PC-3 (cell line): ENCODE data around the gene SEMA3A. TPM values are rescaled to one million over a fixed set of nuclear protein-coding genes. Genes with fewer than 3 reads are reported as not detected.

ENCODE experiments used
- ATAC-seq: fragments of 200-7000 bp; cut with Tn5 transposase; 2 replicates; pipeline ENCODE4 v1.9.1; 2020; ENCODE audit warnings: mild to moderate bottlenecking, moderate library complexity
- BruUV-seq: library from RNA; stranded (reverse); fragments of 400-500 nt; replicated peaks from 2 replicates; lab custom pipeline; 2021; lab: Mats Ljungman, UMichigan
- CTCF ChIA-PET: fragments of 300-600 bp; sonication (Branson Sonifier 250); formaldehyde crosslinking; loops from one replicate; lab custom pipeline; 2022; ENCODE audit warnings: antibody characterized with exemption; lab: Charles Lee
- POLR2A ChIA-PET: fragments of 300-600 bp; sonication (Branson Sonifier 250); formaldehyde crosslinking; loops from one replicate; lab custom pipeline; 2022; ENCODE audit warnings: antibody characterized with exemption; ENCODE audit not compliant: unreplicated experiment; lab: Charles Lee
- DNase-seq: peaks from one replicate; pipeline ENCODE4 v3.0.0-alpha.2; 2015
- H2AFZ ChIP-seq: fragments of 300-600 bp; sonication (generic); 2 replicates; pipeline ENCODE4 v1.6.0; 2016; ENCODE audit warnings: antibody characterized with exemption, low read length
- H3F3A ChIP-seq: fragments of 300-600 bp; sonication (generic); one replicate; pipeline ENCODE4 v1.6.0; 2017; ENCODE audit warnings: antibody characterized with exemption, low read length, control low read depth, mild to moderate bottlenecking; ENCODE audit not compliant: unreplicated experiment
- H3K27ac ChIP-seq: fragments of 300-600 bp; sonication (generic); 2 replicates; pipeline ENCODE4 v1.5.1; 2016; ENCODE audit warnings: mild to moderate bottlenecking, low read length
- H3K27me3 ChIP-seq: fragments of 300-600 bp; sonication (generic); 2 replicates; pipeline ENCODE4 v1.6.1; 2016; ENCODE audit warnings: low read length, mixed read lengths
- H3K36me3 ChIP-seq: fragments of 300-600 bp; sonication (generic); 2 replicates; pipeline ENCODE4 v1.6.1; 2016; ENCODE audit warnings: low read depth, mixed run types, low read length, mixed read lengths
- H3K4me1 ChIP-seq: fragments of 300-600 bp; sonication (generic); 2 replicates; pipeline ENCODE4 v1.5.1; 2016; ENCODE audit warnings: low read length; ENCODE audit not compliant: insufficient read depth
- H3K4me2 ChIP-seq: fragments of 300-600 bp; sonication (generic); 2 replicates; pipeline ENCODE4 v1.6.0; 2016; ENCODE audit warnings: low read length
- H3K4me3 ChIP-seq: fragments of 300-600 bp; sonication (generic); 2 replicates; pipeline ENCODE4 v1.5.1; 2016; ENCODE audit warnings: mild to moderate bottlenecking, low read length, mixed read lengths
- H3K79me2 ChIP-seq: fragments of 300-600 bp; sonication (generic); 2 replicates; pipeline ENCODE4 v1.6.1; 2017; ENCODE audit warnings: low read length, mixed read lengths
- H3K9ac ChIP-seq: fragments of 300-600 bp; sonication (generic); 2 replicates; pipeline ENCODE4 v1.6.0; 2016; ENCODE audit warnings: mild to moderate bottlenecking, low read length
- H3K9me2 ChIP-seq: fragments of 300-600 bp; sonication (generic); replicated peaks from 2 replicates; pipeline ENCODE4 v1.6.1; 2016; ENCODE audit warnings: mixed run types, low read length, mixed read lengths
- H3K9me3 ChIP-seq: fragments of 300-600 bp; sonication (generic); 2 replicates; pipeline ENCODE4 v1.6.1; 2016; ENCODE audit warnings: low read length, mixed read lengths
- H4K20me1 ChIP-seq: fragments of 300-600 bp; sonication (generic); 2 replicates; pipeline ENCODE4 v1.6.1; 2016; ENCODE audit warnings: low read length, mixed read lengths
- EZH2 ChIP-seq: fragments of 300-600 bp; sonication (generic); IDR thresholded peaks from one replicate; pipeline ENCODE4 v1.6.1; 2017; ENCODE audit warnings: antibody characterized with exemption, mild to moderate bottlenecking, low read length; ENCODE audit not compliant: unreplicated experiment
- EZH2phosphoT487 ChIP-seq: fragments of 300-600 bp; sonication (generic); IDR thresholded peaks from 2 replicates; pipeline ENCODE4 v1.6.1; 2018; ENCODE audit warnings: mild to moderate bottlenecking, antibody characterized with exemption, low read length, borderline replicate concordance
- intact Hi-C: fragments of 100-400 bp; cut with micrococcal nuclease; formaldehyde crosslinking; loops from 2 replicates; pipeline ENCODE4 v1.9.0; 2023
- total RNA-seq: library from RNA; depleted of rRNA; stranded (reverse); fragments of >200 nt; gene quantifications from 2 replicates; pipeline ENCODE4 v1.2.3, GENCODE V29; 2014
- TF ChIP-seq, protein P1 (sequence below): fragments of 300-600 bp; sonication (generic); conservative IDR thresholded peaks from 2 replicates; pipeline ENCODE4 v1.5.1; 2017; ENCODE audit warnings: antibody characterized with exemption, low read depth, mild to moderate bottlenecking, low read length

Gene SEMA3A
- total RNA-seq, 1 experiment from 2014 or later: 16.9 TPM

DNA sequence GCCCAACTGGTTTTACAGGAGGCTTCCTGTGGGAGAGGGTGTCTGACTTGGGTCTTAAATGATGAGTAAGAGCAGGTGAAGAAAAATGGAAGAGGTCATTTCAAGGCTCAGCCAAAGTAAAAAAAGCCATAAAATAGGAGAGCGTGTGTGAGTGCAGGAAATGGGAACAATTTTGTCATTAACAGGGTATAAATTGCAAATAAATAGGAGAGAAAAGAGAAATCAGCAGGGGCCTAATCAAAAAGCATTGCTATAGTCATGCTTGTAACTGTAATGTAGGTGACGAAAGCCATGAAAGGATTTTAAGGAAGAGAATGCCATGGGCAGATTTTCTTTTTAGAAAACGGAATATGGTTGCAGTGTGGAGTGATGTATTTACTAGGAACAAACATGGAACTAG is 15.7 kb upstream of the SEMA3A start:
- no peaks in the 10 kb centered on the region for H3K36me3 ChIP-seq
- H3K4me2 ChIP-seq: no peak overlapping the region
- BruUV-seq: no TSS peak
- no peak overlapping the region for H3K27ac ChIP-seq
- H3K9ac ChIP-seq: no peak overlapping the region
- H3F3A ChIP-seq: no peaks in the 10 kb centered on the region
- H3K27me3 ChIP-seq: no peaks in the 10 kb centered on the region
- no peaks in the 10 kb centered on the region for H3K9me3 ChIP-seq
- H3K9me2 ChIP-seq: no peaks in the 10 kb centered on the region
- H3K79me2 ChIP-seq: no peaks in the 10 kb centered on the region
- H3K4me1 ChIP-seq: no peaks in the 10 kb centered on the region
- ChIA-PET CTCF (no interaction called here), POLR2A (no interaction called here)
- DNase-seq: no peak
- no peaks in the 10 kb centered on the region for H4K20me1 ChIP-seq
- intact Hi-C loops: no loop called here
- H3K4me3 ChIP-seq: no peak overlapping the region
- ATAC-seq: no peak
- TF ChIP-seq, protein P1, sequence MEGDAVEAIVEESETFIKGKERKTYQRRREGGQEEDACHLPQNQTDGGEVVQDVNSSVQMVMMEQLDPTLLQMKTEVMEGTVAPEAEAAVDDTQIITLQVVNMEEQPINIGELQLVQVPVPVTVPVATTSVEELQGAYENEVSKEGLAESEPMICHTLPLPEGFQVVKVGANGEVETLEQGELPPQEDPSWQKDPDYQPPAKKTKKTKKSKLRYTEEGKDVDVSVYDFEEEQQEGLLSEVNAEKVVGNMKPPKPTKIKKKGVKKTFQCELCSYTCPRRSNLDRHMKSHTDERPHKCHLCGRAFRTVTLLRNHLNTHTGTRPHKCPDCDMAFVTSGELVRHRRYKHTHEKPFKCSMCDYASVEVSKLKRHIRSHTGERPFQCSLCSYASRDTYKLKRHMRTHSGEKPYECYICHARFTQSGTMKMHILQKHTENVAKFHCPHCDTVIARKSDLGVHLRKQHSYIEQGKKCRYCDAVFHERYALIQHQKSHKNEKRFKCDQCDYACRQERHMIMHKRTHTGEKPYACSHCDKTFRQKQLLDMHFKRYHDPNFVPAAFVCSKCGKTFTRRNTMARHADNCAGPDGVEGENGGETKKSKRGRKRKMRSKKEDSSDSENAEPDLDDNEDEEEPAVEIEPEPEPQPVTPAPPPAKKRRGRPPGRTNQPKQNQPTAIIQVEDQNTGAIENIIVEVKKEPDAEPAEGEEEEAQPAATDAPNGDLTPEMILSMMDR: no peak
- no peak overlapping the region for H2AFZ ChIP-seq

DNA sequence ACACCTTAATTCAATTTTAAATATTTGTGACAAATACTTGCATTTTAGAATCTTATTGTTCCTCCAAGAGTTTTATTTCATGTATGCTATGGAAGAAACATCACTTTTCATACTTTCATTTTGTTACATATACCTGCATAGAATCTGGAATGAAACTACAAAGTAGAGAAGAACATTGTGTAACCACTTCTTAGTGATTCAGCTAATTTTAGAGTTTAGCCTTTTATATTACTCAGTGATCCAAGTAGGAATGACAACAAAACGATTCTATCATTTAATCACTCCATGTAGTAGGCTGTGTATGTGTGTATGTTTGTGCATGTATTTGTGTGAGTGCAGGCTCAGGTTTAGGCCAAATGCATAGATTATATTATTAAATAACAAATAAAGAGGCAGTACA is 14.4 kb upstream of the SEMA3A start:
- H3K4me3 ChIP-seq: no peak overlapping the region
- no peaks in the 10 kb centered on the region for H3K27me3 ChIP-seq
- no peaks in the 10 kb centered on the region for H3K9me2 ChIP-seq
- BruUV-seq: no TSS peak
- H3K4me2 ChIP-seq: no peak overlapping the region
- intact Hi-C loops: no loop called here
- H3K9ac ChIP-seq: no peak overlapping the region
- POLR2A ChIA-PET: no interaction called here
- no peaks in the 10 kb centered on the region for H3K79me2 ChIP-seq
- TF ChIP-seq, protein P1: no peak
- H3K9me3 ChIP-seq: no peaks in the 10 kb centered on the region
- H3K36me3 ChIP-seq: no peaks in the 10 kb centered on the region
- DNase-seq (no peak), ATAC-seq (no peak)
- no peak overlapping the region for H2AFZ ChIP-seq
- CTCF ChIA-PET: no interaction called here
- no peaks in the 10 kb centered on the region for H3F3A ChIP-seq
- no peaks in the 10 kb centered on the region for H3K4me1 ChIP-seq
- H3K27ac ChIP-seq: no peak overlapping the region
- no peaks in the 10 kb centered on the region for H4K20me1 ChIP-seq

DNA sequence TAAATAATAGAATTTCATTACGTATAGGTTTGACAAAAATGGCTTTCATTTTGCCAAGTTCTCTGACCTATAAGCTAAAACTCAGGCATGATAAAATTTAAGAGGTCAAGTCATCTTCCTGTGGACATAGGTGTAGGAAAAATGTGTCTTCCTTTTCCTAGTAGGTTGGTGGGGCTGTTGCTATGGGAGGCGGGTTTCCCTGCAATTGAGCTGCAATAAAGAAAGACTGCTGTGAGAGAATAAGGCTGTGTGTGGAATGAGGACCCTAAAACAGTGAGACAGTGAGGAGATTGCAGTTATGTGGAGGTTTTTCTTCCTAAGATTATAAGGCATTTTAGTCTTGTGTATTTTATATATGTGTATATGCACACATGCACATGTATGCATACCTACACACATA is 13.0 kb upstream of the SEMA3A start:
- no peaks in the 10 kb centered on the region for H3F3A ChIP-seq
- no peak overlapping the region for H3K4me3 ChIP-seq
- H4K20me1 ChIP-seq: no peaks in the 10 kb centered on the region
- H3K36me3 ChIP-seq: no peaks in the 10 kb centered on the region
- CTCF ChIA-PET: no interaction called here
- H2AFZ ChIP-seq: no peak overlapping the region
- no peak overlapping the region for H3K9ac ChIP-seq
- TF ChIP-seq, protein P1: no peak
- no peak for TF ChIP-seq EZH2
- TF ChIP-seq EZH2phosphoT487: no peak
- no peak overlapping the region for H3K27ac ChIP-seq
- no peak overlapping the region for H3K4me2 ChIP-seq
- no peak for DNase-seq
- no TSS peak for BruUV-seq
- no peaks in the 10 kb centered on the region for H3K9me3 ChIP-seq
- H3K4me1 ChIP-seq: peaks cover 5% of the 10 kb centered on the region; the same call in 1 of the 2 replicates
- intact Hi-C loops: no loop called here
- POLR2A ChIA-PET: no interaction called here
- ATAC-seq: no peak
- H3K9me2 ChIP-seq: no peaks in the 10 kb centered on the region
- no peaks in the 10 kb centered on the region for H3K27me3 ChIP-seq
- H3K79me2 ChIP-seq: no peaks in the 10 kb centered on the region
